Renal pelvis (tissue), 4 donors: Measurements from ENCODE around the gene ARHGAP22. TPM values are rescaled to one million over a fixed set of nuclear protein-coding genes. Genes with fewer than 3 reads are reported as not detected.

ENCODE experiments used
- DNase-seq: peaks from one replicate; pipeline ENCODE4 v3.0.0-alpha.2; 2013
- polyA plus RNA-seq, 3 donors: library from polyadenylated mRNA; unstranded; fragments of 120-200 nt; gene quantifications; one replicate each; pipeline ENCODE4 v1.2.1, GENCODE V29; 2013; ENCODE audit not compliant: insufficient read length in 3 of 3

Gene ARHGAP22
- polyA plus RNA-seq, 3 donors: 1.2 to 1.8 (median 1.7) TPM

DNA sequence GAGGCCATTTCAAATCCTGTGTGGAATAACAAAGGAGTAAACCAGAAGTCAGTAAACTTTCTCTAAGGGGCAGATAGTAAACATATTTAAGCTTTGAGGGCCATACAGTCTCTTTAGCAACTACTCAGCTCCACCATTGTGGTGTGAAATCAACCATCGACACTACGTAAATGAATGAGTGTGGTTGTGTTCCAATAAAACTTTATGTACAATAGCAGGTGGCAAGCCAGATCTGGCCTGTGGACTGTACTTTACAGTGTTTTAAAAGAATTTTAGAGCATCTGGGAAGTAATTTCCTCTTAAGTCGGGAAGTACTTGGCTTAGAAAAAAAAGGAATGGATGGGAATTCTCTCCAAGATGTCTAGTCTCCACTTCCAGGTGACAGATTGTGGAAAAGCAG lies 71.3 kb downstream of the ARHGAP22 start:
- no peak for DNase-seq

- DNase-seq: no peak
Measured at GRCh38 chr10:48531486-48531885, 73.4 kb downstream of the ARHGAP22 start.

DNA sequence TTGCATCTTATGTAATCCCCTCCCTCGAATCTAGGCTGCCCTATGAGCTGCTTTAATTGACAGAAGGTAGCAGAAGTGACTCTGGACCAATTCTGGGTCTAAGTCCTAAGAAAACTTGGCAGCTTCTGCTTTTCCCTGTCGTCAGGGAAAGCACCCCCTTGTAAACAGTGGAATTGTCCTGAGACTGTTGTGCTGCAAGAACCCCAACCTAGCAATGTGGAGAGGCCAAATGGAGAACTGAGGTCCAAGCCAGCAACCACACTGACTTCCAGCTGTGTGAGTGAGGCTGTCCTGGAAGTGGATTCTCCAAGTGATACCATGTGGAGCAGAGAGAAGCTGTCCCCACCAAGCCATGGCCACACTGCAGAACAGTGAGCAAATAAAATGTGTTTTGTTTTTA lies 75.5 kb downstream of the ARHGAP22 start:
- no peak for DNase-seq

DNA sequence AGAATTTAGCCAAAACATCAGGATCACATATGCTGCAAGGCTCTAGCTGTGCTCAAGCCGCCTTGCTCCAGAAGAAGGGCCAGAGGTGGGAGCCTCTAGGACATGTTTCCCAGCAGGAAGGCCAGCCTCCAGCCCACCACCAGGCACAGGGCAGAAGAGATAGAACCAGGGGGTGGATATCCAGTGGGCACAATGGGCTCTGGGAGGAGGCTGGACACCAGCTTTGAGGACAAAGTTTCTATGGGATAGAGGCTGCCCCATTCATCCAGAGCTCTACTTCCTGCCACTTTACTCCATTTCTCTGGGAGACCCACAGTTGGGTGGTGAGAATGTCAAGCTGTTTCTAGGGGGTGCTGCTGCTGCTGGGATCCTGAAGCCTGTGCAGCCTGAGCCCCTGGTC lies 77.1 kb downstream of the ARHGAP22 start:
- no peak for DNase-seq

- no peak for DNase-seq
Measured at GRCh38 chr10:48526846-48527505, 77.9 kb downstream of the ARHGAP22 start.

- DNase-seq: peak; percentile 40
Measured at GRCh38 chr10:48526011-48526821, 78.7 kb downstream of the ARHGAP22 start.

DNA sequence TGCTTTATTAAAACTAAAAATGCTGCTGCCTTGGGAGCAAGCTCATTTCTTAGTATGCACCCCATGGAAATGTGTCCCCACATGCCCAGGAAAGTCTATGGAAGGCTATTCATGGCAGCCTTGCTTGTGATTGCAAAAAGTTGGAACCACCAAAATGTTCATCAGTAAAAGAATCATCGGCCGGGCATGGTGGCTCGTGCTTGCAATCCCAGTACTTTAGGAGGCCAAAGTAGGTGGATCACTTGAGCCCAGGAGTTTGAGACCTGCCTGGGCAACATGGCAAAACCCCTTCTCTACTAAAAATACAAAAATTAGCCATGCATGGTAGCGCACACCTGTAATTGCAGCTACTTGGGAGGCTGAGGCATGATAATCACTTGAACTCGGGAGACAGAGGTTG lies 79.8 kb downstream of the ARHGAP22 start:
- no peak for DNase-seq

- DNase-seq: no peak
Measured at GRCh38 chr10:48523820-48524758, 80.8 kb downstream of the ARHGAP22 start.

DNA sequence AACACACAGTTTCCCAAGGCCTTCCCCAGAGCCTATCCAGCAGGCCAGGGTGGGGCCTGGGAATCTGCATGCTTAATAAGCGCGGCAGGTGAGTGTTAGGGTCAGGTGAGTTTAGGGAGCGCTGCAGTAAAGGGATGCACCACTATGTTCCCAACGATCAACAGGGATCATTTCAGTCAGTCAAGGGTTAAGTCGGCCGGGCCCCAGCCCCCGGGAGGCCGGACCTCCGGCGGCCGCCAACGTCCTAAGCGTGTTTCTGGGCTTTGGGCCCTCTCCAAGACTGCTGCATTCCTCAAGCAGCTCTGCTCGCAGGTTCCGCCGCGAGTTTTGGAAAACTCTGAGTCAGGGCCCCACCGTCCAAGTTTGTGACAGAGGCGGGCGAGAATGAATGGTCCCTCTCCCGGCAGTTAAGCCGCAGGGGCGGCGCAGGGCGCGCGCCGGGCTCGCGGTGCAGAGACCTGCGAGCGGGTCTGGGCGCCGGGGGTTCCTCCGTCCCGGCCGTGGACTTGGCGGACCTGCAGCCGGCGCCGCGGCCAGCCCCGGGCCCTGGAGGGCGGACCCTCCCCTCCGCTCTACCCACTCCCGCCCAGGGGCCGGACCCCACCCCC lies 81.6 kb downstream of the ARHGAP22 start:
- peak; percentile 73 for DNase-seq

DNA sequence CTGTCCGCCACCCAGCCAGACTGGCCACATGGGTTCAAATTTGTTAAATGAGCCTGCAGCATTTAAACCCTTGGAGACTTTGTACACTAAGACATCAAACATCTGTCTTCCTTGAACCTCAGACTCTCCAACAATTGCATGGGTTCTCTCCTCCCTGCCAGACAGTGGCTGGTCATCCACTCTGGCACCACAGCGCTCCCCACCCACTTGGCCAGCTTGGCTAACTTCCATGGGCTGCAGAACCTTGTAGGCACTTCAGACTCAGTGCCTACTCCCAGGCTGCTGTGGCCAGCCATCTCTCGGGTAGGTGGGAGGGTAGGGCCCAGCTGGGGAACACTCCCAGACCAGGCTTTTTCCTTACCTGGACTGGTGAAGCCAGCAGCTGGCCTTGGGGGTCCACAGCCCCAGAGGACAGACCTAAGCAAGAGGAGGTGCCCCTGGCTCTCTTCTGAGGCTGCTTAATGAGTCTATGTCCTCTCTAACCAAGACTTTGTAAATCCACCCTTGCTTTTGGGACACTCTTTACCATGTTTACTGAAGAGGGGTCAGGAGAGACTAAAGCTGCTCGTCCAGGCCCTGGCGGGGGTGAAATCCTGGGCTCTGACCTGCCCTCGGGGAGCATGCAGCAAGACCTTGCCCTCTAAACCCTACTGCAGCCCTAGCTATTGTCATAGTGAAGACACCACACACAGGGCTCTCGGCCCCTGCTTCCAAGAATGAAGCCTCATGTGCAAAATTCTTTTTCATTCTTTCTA lies 82.7 kb downstream of the ARHGAP22 start:
- DNase-seq: no peak

DNA sequence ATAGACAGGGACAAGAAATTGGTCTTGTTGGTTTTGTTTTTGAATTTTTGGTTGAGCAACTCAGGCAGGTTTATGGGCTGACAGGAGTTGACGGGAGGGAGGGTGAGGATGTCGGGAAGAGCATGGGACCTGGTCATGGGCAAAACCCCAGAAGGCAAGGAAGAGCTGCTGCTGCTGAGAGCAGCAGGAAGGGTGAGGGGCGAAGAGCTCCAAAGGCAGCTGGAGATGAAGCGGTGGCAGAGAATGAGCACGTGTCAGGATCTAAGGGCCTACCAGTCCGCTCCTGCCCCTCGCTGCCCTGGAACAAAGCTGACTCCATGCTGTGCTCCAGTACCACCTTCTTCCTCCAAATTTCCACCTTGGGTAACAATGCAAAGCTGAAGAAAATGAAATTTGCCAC lies 84.3 kb downstream of the ARHGAP22 start:
- no peak for DNase-seq

DNA sequence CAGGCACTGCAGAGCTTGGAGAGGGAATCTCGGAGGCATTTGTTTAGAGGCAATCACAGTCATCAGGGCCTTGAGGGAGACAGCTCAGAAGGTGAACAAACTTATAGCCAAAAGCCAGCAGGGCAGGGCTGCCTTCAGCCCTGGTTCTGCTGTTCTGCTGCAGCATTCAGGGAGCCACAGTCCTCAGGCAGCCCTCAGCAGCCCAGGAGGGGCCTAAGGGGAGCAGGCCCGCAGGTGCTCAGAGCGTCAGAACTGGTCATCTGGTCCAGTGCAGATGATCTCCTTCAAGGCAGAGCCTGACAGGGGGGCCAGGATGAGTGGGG lies 84.7 kb downstream of the ARHGAP22 start:
- no peak for DNase-seq

- DNase-seq: no peak
Measured at GRCh38 chr10:48519481-48520183, 85.2 kb downstream of the ARHGAP22 start.

GRCh38 chr10:48518986-48519385 lies 85.9 kb downstream of the ARHGAP22 start:
- DNase-seq: no peak

- no peak for DNase-seq
Measured at GRCh38 chr10:48517911-48518811, 86.7 kb downstream of the ARHGAP22 start.

DNA sequence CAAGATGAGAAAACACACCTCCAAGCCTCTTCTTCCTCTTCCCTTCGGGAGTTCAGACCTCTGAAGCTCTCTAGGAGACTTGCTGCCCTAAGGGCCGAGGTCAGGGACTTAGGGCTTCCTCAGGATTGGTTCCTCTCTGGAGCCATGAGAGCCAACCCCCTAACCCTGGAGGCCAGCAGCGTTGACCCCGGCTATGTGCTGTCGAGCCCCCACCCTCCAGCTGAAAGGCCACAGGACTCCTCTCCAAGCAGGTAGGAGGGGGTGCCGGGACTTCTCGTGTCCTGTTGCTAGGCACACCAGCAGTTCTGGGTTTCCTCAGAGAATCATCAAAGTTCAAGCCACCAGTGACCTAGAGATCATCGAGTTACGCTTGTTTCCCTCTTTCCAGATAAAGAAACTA lies 87.4 kb downstream of the ARHGAP22 start:
- no peak for DNase-seq

GRCh38 chr10:48516911-48517310 lies 88.0 kb downstream of the ARHGAP22 start:
- no peak for DNase-seq

- DNase-seq: no peak
Measured at GRCh38 chr10:48514916-48515315, 90.0 kb downstream of the ARHGAP22 start.

- DNase-seq: no peak
Measured at GRCh38 chr10:48514255-48514654, 90.6 kb downstream of the ARHGAP22 start.

- no peak for DNase-seq
Measured at GRCh38 chr10:48512861-48513260, 92.0 kb downstream of the ARHGAP22 start.
